Fibroblast of the aortic adventitia (primary cell): ENCODE measurements around the gene OR5AP2. TPM values are rescaled to one million over a fixed set of nuclear protein-coding genes. Genes with fewer than 3 reads are reported as not detected.
"Not testable (repeated sequence)": the region's sequence is repeated elsewhere in the genome, so short reads cannot be mapped to it uniquely, and the experiment has no call there.

Experiments used
- DNase-seq: peaks from one replicate; pipeline ENCODE4 v3.0.0-alpha.2; 2010; ENCODE audit warnings: low read depth
- H3K4me3 ChIP-seq: 2 replicates; pipeline ENCODE4 v1.5.1; 2011; ENCODE audit warnings: low read depth, mild to moderate bottlenecking, control low read depth, low read length, moderate library complexity
- CTCF ChIP-seq: IDR thresholded peaks from 2 replicates; pipeline ENCODE4 v1.5.1; 2011; ENCODE audit warnings: mild to moderate bottlenecking, low read length, control low read depth, inconsistent platforms; ENCODE audit not compliant: insufficient read depth
- total RNA-seq: library from RNA; depleted of rRNA; stranded (reverse); fragments of >200 nt; gene quantifications from 2 replicates; pipeline ENCODE4 v1.2.3, GENCODE V29; 2012; ENCODE audit warnings: low replicate concordance

Gene OR5AP2
- total RNA-seq = not detected in 2 replicates

- DNase-seq = no peak
- no peak within 1 kb of the TSS for H3K4me3 ChIP-seq
- TF ChIP-seq CTCF = no peak
These were observed at the start of gene OR5AP2 for GRCh38 chr11:56642339-56642738. TSS of gene OR5AP2 (minus strand) at chr11:56642439. CDS start at chr11:56642439, 0 bp downstream.

DNA sequence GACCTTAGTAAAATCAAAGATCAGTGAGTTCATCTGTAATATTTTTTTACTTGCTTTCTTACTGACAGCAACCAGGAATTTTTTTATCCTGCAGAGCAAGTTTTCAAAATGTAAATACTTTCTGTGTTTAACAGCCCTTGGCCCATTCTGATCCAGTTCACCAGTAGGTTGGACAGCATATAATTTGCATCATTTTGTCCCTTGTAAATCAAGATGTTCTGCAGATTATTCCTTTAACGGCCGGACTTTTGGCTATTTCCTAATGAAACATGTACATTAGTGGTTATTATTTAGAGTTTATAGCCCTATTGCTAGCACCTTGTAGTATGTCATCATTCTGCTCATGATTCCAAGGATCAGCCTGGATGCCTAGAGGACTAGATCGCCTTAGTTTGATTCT lies 48.9 kb upstream of the OR5AP2 start:
- not testable (repeated sequence) for DNase-seq, H3K4me3 ChIP-seq

GRCh38 chr11:56688554-56689100 lies 46.4 kb upstream of the OR5AP2 start:
- no peak overlapping the region for H3K4me3 ChIP-seq
- DNase-seq = no peak
- no peak for TF ChIP-seq CTCF

- no peak overlapping the region for H3K4me3 ChIP-seq
- DNase-seq = no peak
- no peak for TF ChIP-seq CTCF
These were observed 28.7 kb upstream of the OR5AP2 start for GRCh38 chr11:56670984-56671383.

- no peak for DNase-seq
- no peak for TF ChIP-seq CTCF
- H3K4me3 ChIP-seq = no peak within 1 kb of the TSS
These were observed 21.1 kb upstream of the OR5AP2 start, which contains the start of gene OR5AR1 for GRCh38 chr11:56663386-56663785. TSS of gene OR5AR1 (plus strand) at chr11:56663686. CDS start at chr11:56663686, 0 bp downstream.

- H3K4me3 ChIP-seq = no peak overlapping the region
- no peak for DNase-seq
- no peak for TF ChIP-seq CTCF
These were observed 17.5 kb upstream of the OR5AP2 start for GRCh38 chr11:56659755-56660154.

DNA sequence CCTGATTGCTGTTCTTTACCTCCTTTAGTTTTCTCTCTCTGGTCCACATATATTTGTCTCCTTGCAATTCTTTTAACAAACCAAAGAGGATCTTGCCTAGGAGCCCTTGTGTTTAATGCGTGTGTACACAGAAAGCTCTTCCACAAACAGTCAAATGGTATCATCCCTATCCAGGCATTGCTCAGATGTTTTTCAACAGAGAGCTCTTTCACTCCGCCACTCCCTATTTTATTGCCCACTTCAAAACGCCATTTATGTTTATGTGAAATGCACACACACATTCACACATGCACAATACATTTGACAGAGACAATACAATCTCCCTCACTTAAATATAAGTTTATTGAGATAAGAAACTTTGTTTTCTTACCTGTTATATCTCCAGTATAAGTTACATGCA lies 4.7 kb downstream of the OR5AP2 start:
- no peak for DNase-seq
- H3K4me3 ChIP-seq = no peak overlapping the region
- no peak for TF ChIP-seq CTCF
